IMR-90 (cell line): ENCODE measurements around the gene CHIT1. TPM values are rescaled to one million over a fixed set of nuclear protein-coding genes. Genes with fewer than 3 reads are reported as not detected.
A peak's percentile ranks its signal among the peaks of the same experiment; 100 is the strongest.

ENCODE experiments used
- ATAC-seq: fragments of 200-7000 bp; cut with Tn5 transposase; 2 replicates; pipeline ENCODE4 v1.9.1; 2020; ENCODE audit warnings: low read depth, mild to moderate bottlenecking, moderate library complexity
- BruUV-seq: library from RNA; stranded (reverse); fragments of 400-500 nt; replicated peaks from 2 replicates; lab custom pipeline; 2021; lab: Mats Ljungman, UMichigan
- CTCF ChIA-PET: fragments of 300-600 bp; formaldehyde crosslinking; extraction: SDS; loops from one replicate; lab custom pipeline; 2021; ENCODE audit warnings: antibody characterized with exemption; lab: Yijun Ruan, JAX
- POLR2A ChIA-PET: fragments of 300-600 bp; sonication (Branson Sonifier 250); formaldehyde crosslinking; loops from one replicate; lab custom pipeline; 2022; ENCODE audit warnings: antibody characterized with exemption; ENCODE audit not compliant: unreplicated experiment; lab: Charles Lee
- DNase-seq: peaks from one replicate; pipeline ENCODE4 v3.0.0; 2013
- H2AFZ ChIP-seq: replicated peaks from 2 replicates; pipeline ENCODE3; 2013; ENCODE audit warnings: low read length, mild to moderate bottlenecking; ENCODE audit not compliant: poor library complexity
- H2AK5ac ChIP-seq: 2 replicates; pipeline ENCODE4 v1.6.1; 2013; ENCODE audit warnings: low read depth, low read length, inconsistent platforms
- H2AK9ac ChIP-seq: replicated peaks from 2 replicates; pipeline ENCODE3; 2013; ENCODE audit warnings: mild to moderate bottlenecking, low read depth, low read length, moderate library complexity; ENCODE audit not compliant: poor library complexity
- H2BK120ac ChIP-seq: 2 replicates; pipeline ENCODE4 v1.6.1; 2013; ENCODE audit warnings: low read depth, low read length, inconsistent platforms
- H2BK15ac ChIP-seq: 3 replicates; pipeline ENCODE4 v1.6.1; 2013; ENCODE audit warnings: low read depth, low read length, inconsistent platforms
- H2BK20ac ChIP-seq: 2 replicates; pipeline ENCODE4 v1.6.1; 2013; ENCODE audit warnings: low read depth, mild to moderate bottlenecking, inconsistent platforms, low read length, moderate library complexity
- H2BK5ac ChIP-seq: 2 replicates; pipeline ENCODE4 v1.6.1; 2013; ENCODE audit warnings: mild to moderate bottlenecking, low read depth, low read length, inconsistent platforms; ENCODE audit not compliant: poor library complexity, severe bottlenecking
- H3K14ac ChIP-seq: replicated peaks from 2 replicates; pipeline ENCODE4 v1.6.1; 2013; ENCODE audit warnings: low read depth, low read length, inconsistent platforms
- H3K18ac ChIP-seq: 2 replicates; pipeline ENCODE4 v1.6.1; 2013; ENCODE audit warnings: low read depth, low read length, control low read depth
- H3K23ac ChIP-seq: 2 replicates; pipeline ENCODE4 v1.6.1; 2013; ENCODE audit warnings: low read depth, low read length, inconsistent platforms
- H3K27ac ChIP-seq: 2 replicates; pipeline ENCODE4 v1.5.1; 2013; ENCODE audit warnings: mild to moderate bottlenecking, control low read depth, low read length; ENCODE audit not compliant: insufficient read depth
- H3K27me3 ChIP-seq: 2 replicates; pipeline ENCODE4 v1.6.1; 2013; ENCODE audit warnings: low read length; ENCODE audit not compliant: control insufficient read depth, insufficient read depth
- H3K36me3 ChIP-seq: 2 replicates; pipeline ENCODE4 v1.6.1; 2013; ENCODE audit warnings: low read length, mixed read lengths; ENCODE audit not compliant: control insufficient read depth, insufficient read depth
- H3K4ac ChIP-seq: 2 replicates; pipeline ENCODE4 v1.6.1; 2013; ENCODE audit warnings: low read depth, low read length, inconsistent platforms
- H3K4me1 ChIP-seq: 2 replicates; pipeline ENCODE4 v1.6.1; 2013; ENCODE audit warnings: low read length, mixed read lengths; ENCODE audit not compliant: control insufficient read depth, insufficient read depth
- H3K4me2 ChIP-seq: 2 replicates; pipeline ENCODE4 v1.6.1; 2013; ENCODE audit warnings: low read depth, mild to moderate bottlenecking, control low read depth, low read length, moderate library complexity
- H3K4me3 ChIP-seq: 2 replicates; pipeline ENCODE4 v1.5.1; 2013; ENCODE audit warnings: low read depth, mild to moderate bottlenecking, control low read depth, low read length, moderate library complexity; ENCODE audit not compliant: insufficient read depth
- H3K56ac ChIP-seq: 2 replicates; pipeline ENCODE4 v1.6.1; 2013; ENCODE audit warnings: low read length, inconsistent platforms; ENCODE audit not compliant: insufficient read depth; ENCODE audit errors: extremely low read depth
- H3K79me1 ChIP-seq, 2 experiments: 2 replicates each; pipeline ENCODE4 v1.6.1; 2013; ENCODE audit warnings: low read length in 2 of 2, inconsistent platforms in 1 of 2, low read depth in 1 of 2
- H3K9ac ChIP-seq: 2 replicates; pipeline ENCODE4 v1.6.1; 2013; ENCODE audit warnings: low read depth, low read length, control low read depth
- H3K9me1 ChIP-seq: 2 replicates; pipeline ENCODE4 v1.6.1; 2013; ENCODE audit warnings: low read length, inconsistent platforms; ENCODE audit not compliant: insufficient read depth
- H3K9me3 ChIP-seq: 2 replicates; pipeline ENCODE4 v1.6.1; 2013; ENCODE audit warnings: low read length; ENCODE audit not compliant: control insufficient read depth, insufficient read depth
- H4K20me1 ChIP-seq: 2 replicates; pipeline ENCODE4 v1.6.1; 2013; ENCODE audit warnings: low read length, inconsistent platforms; ENCODE audit not compliant: insufficient read depth
- H4K5ac ChIP-seq: 2 replicates; pipeline ENCODE4 v1.6.1; 2013; ENCODE audit warnings: mild to moderate bottlenecking, low read depth, low read length, control low read depth
- H4K8ac ChIP-seq, 2 experiments: 2 replicates each; pipeline ENCODE4 v1.6.1; 2013; ENCODE audit warnings: low read depth in 2 of 2, low read length in 2 of 2, control low read depth in 1 of 2, inconsistent platforms in 1 of 2
- H4K91ac ChIP-seq: 2 replicates; pipeline ENCODE4 v1.6.1; 2013; ENCODE audit warnings: low read depth, low read length, inconsistent platforms; ENCODE audit not compliant: insufficient read depth
- BHLHE40 ChIP-seq: fragments of 150-350 bp; IDR thresholded peaks from 2 replicates; pipeline ENCODE4 v1.6.1; 2016; ENCODE audit warnings: mild to moderate bottlenecking, low read depth, low read length
- NFE2L2 ChIP-seq: fragments of 150-350 bp; IDR thresholded peaks from 2 replicates; pipeline ENCODE4 v1.6.1; 2016; ENCODE audit warnings: low read depth, mild to moderate bottlenecking, low read length
- WGBS, 2 experiments: methylation state at CpG; one replicate each; pipeline versions ENCODE4 v1.1.5 to v1.1.7; 2013; ENCODE audit warnings: missing lambda C conversion rate in 2 of 2; ENCODE audit not compliant: insufficient read length in 1 of 2; ENCODE audit errors: extremely low coverage in 2 of 2; 5-methylcytosine and 5-hydroxymethylcytosine counted together
- dilution Hi-C: fragments of 300-500 bp; cut with HindIII; formaldehyde crosslinking; loops from one replicate; pipeline ENCODE4 v1.14.3; 2018; ENCODE audit warnings: low sequenced_read_pairs; ENCODE audit not compliant: unreplicated experiment
- in situ Hi-C: fragments of 300-500 bp; cut with MboI; formaldehyde crosslinking; loops from 3 replicates; pipeline ENCODE4 v1.14.3; 2019; ENCODE audit warnings: low sequenced_read_pairs, inconsistent platforms, mixed read lengths
- intact Hi-C: fragments of 100-400 bp; cut with micrococcal nuclease; formaldehyde crosslinking; loops from 2 replicates; pipeline ENCODE4 v1.10.0; 2022
- polyA plus RNA-seq, 3 experiments: library from polyadenylated mRNA; depleted of rRNA; stranded (reverse); fragments of >200 nt; gene quantifications; 2 replicates each; pipeline ENCODE4 v1.2.3, GENCODE V29; 2012; ENCODE audit warnings: low replicate concordance in 1 of 3
- total RNA-seq: library from RNA; depleted of rRNA; stranded (reverse); fragments of >200 nt; gene quantifications from 2 replicates; pipeline ENCODE4 v1.2.3, GENCODE V29; 2012
- TF ChIP-seq, protein P1 (sequence below): conservative IDR thresholded peaks from 2 replicates; pipeline ENCODE4 v1.5.1; 2012; ENCODE audit warnings: mild to moderate bottlenecking, low read depth, low read length, improper control_type of control experiment
- TF ChIP-seq, protein P2 (sequence below): fragments of 150-350 bp; IDR thresholded peaks from 2 replicates; pipeline ENCODE4 v1.6.1; 2017; ENCODE audit warnings: mild to moderate bottlenecking, antibody characterized with exemption, low read length, low read depth

The CHIT1 gene
- total and polyA plus RNA-seq, 2 of the 4 experiments (the other 2 are of a cell fraction): not detected

DNA sequence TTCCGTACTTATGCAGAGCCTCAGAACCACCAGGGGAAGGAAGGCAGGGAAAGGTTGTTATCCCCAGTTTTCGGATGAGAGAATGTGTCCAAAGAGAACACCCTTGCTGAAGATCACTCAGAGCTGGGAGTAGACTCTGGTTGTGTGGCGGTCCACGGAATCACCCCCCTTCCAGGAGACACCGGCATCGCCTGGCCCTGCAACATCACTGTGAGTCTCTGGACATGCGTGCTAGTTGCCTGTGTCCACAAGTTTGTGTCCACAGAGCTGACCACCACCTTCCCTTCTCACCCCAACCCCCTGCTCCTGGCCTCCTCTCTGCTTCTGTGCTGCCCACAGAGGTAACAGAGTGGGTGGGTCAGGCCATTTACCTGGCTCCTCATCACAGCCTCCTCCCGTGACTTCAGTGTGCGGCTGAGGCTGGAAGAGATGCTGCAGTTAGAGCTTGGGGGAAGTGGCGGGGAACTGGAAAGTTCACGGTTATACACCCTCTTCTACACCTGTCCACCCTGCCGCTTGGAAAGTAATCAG, 61.2 kb downstream of the CHIT1 start:
- no peak for DNase-seq
- CTCF ChIA-PET: interaction anchor here (1.2 kb wide), 1 partner anchor 129 kb away, joined by 6 read pairs; no protein-coding TSS in a partner anchor
- H4K91ac ChIP-seq: no peak overlapping the region
- POLR2A ChIA-PET: no interaction called here
- no peak overlapping the region for H3K23ac ChIP-seq
- H2AK5ac ChIP-seq: no peak overlapping the region
- peak overlapping the region; percentile 21 for H2AFZ ChIP-seq
- no peak for TF ChIP-seq NFE2L2
- TF ChIP-seq, protein P1, sequence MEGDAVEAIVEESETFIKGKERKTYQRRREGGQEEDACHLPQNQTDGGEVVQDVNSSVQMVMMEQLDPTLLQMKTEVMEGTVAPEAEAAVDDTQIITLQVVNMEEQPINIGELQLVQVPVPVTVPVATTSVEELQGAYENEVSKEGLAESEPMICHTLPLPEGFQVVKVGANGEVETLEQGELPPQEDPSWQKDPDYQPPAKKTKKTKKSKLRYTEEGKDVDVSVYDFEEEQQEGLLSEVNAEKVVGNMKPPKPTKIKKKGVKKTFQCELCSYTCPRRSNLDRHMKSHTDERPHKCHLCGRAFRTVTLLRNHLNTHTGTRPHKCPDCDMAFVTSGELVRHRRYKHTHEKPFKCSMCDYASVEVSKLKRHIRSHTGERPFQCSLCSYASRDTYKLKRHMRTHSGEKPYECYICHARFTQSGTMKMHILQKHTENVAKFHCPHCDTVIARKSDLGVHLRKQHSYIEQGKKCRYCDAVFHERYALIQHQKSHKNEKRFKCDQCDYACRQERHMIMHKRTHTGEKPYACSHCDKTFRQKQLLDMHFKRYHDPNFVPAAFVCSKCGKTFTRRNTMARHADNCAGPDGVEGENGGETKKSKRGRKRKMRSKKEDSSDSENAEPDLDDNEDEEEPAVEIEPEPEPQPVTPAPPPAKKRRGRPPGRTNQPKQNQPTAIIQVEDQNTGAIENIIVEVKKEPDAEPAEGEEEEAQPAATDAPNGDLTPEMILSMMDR: no peak
- TF ChIP-seq BHLHE40: no peak
- TF ChIP-seq, protein P2, sequence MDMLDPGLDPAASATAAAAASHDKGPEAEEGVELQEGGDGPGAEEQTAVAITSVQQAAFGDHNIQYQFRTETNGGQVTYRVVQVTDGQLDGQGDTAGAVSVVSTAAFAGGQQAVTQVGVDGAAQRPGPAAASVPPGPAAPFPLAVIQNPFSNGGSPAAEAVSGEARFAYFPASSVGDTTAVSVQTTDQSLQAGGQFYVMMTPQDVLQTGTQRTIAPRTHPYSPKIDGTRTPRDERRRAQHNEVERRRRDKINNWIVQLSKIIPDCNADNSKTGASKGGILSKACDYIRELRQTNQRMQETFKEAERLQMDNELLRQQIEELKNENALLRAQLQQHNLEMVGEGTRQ: no peak
- H3K14ac ChIP-seq: no peak overlapping the region
- H3K4me1 ChIP-seq: no peaks in the 10 kb centered on the region
- no peak overlapping the region for H2BK15ac ChIP-seq
- peaks cover 12% of the 10 kb centered on the region for H3K27me3 ChIP-seq
- H4K20me1 ChIP-seq: no peaks in the 10 kb centered on the region
- BruUV-seq: no TSS peak
- H2BK5ac ChIP-seq: no peak overlapping the region
- no peaks in the 10 kb centered on the region for H3K9me3 ChIP-seq
- H3K4me2 ChIP-seq: no peak overlapping the region
- H3K9me1 ChIP-seq: no peaks in the 10 kb centered on the region
- H3K18ac ChIP-seq: no peak overlapping the region
- in situ Hi-C loops (no loop called here), dilution Hi-C loops (no loop called here), intact Hi-C loops (no loop called here)
- H4K8ac ChIP-seq: no peak overlapping the region
- no peak overlapping the region for H2AK9ac ChIP-seq
- H3K36me3 ChIP-seq: no peaks in the 10 kb centered on the region
- H3K79me1 ChIP-seq: no peaks in the 10 kb centered on the region
- H3K4me3 ChIP-seq: no peak overlapping the region
- no peak overlapping the region for H3K4ac ChIP-seq
- no peak overlapping the region for H4K5ac ChIP-seq
- no peak for ATAC-seq
- no peak overlapping the region for H3K9ac ChIP-seq
- H2BK120ac ChIP-seq: no peak overlapping the region
- WGBS, 2 experiments: 93% methylated on average over 5 of the region's 12 CpGs; no CpG with 5 or more reads in 1 of the 2 experiments
- no peak overlapping the region for H3K56ac ChIP-seq
- no peak overlapping the region for H2BK20ac ChIP-seq
- H3K27ac ChIP-seq: no peak overlapping the region
